HEK293T (cell line): ENCODE data around the gene LRP1B.

Source experiments
- ARNT ChIP-seq: fragments of 450-650 bp; IDR thresholded peaks from 2 replicates; pipeline ENCODE4 v1.6.1; 2017; ENCODE audit warnings: mild to moderate bottlenecking
- BHLHE40 ChIP-seq: fragments of 450-650 bp; IDR thresholded peaks from 2 replicates; pipeline ENCODE4 v1.6.1; 2016; ENCODE audit warnings: mild to moderate bottlenecking, moderate library complexity, borderline replicate concordance
- CTBP1 ChIP-seq: fragments of 450-650 bp; IDR thresholded peaks from 2 replicates; pipeline ENCODE4 v1.6.1; 2016; ENCODE audit warnings: borderline replicate concordance
- ELF4 ChIP-seq: fragments of 450-650 bp; IDR thresholded peaks from 2 replicates; pipeline ENCODE4 v1.6.1; 2017; ENCODE audit warnings: antibody characterized with exemption
- FOXA1 ChIP-seq: fragments of 450-650 bp; IDR thresholded peaks from 2 replicates; pipeline ENCODE4 v1.6.1; 2016; ENCODE audit warnings: mild to moderate bottlenecking
- FOXM1 ChIP-seq: fragments of 450-650 bp; IDR thresholded peaks from 2 replicates; pipeline ENCODE4 v1.6.1; 2017; ENCODE audit warnings: mild to moderate bottlenecking, borderline replicate concordance
- HDGF ChIP-seq: fragments of 450-650 bp; IDR thresholded peaks from 2 replicates; pipeline ENCODE4 v1.6.1; 2017; ENCODE audit warnings: antibody characterized with exemption, borderline replicate concordance
- L3MBTL2 ChIP-seq: fragments of 450-650 bp; conservative IDR thresholded peaks from 2 replicates; pipeline ENCODE4 v1.6.1; 2016; ENCODE audit warnings: mild to moderate bottlenecking
- LEF1 ChIP-seq: fragments of 450-650 bp; IDR thresholded peaks from 2 replicates; pipeline ENCODE4 v1.6.1; 2017; ENCODE audit warnings: mild to moderate bottlenecking, borderline replicate concordance
- SP1 ChIP-seq: fragments of 450-650 bp; IDR thresholded peaks from 2 replicates; pipeline ENCODE4 v1.6.1; 2017
- SUZ12 ChIP-seq: fragments of 450-650 bp; IDR thresholded peaks from 2 replicates; pipeline ENCODE4 v1.6.1; 2016; ENCODE audit warnings: mild to moderate bottlenecking
- TARDBP ChIP-seq: fragments of 450-650 bp; IDR thresholded peaks from 2 replicates; pipeline ENCODE4 v1.6.1; 2016
- TF ChIP-seq, protein P1 (sequence below): fragments of 450-650 bp; IDR thresholded peaks from 2 replicates; pipeline ENCODE4 v1.6.1; 2016

DNA sequence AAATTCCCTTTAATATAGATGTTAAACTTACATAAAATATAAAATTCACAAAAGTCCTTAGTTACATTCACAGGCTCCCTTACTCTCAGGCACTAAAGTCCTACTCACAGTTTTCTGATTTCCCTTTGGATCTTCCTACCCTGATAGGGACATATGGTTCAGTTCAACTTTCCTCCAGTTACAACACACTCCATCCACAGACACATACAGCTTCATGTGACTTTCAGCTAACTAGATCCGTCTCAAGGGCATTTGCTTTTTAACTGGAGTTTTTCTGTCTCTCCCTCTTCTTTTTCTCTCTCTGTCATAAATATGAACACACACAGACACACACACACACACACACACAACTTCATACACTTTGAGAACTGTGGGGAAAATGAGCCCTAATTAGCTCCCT lies 419.2 kb downstream of the LRP1B start:
- TF ChIP-seq FOXA1 (no peak), ELF4 (no peak), L3MBTL2 (no peak), FOXM1 (no peak), TARDBP (no peak), HDGF (no peak), ARNT (no peak), SP1 (no peak), SUZ12 (no peak), LEF1 (no peak), BHLHE40 (no peak), CTBP1 (no peak)
- TF ChIP-seq, protein P1, sequence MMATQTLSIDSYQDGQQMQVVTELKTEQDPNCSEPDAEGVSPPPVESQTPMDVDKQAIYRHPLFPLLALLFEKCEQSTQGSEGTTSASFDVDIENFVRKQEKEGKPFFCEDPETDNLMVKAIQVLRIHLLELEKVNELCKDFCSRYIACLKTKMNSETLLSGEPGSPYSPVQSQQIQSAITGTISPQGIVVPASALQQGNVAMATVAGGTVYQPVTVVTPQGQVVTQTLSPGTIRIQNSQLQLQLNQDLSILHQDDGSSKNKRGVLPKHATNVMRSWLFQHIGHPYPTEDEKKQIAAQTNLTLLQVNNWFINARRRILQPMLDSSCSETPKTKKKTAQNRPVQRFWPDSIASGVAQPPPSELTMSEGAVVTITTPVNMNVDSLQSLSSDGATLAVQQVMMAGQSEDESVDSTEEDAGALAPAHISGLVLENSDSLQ: no peak
